ENCODE data around the gene ARL6.

GRCh38 chr3:97816811-97817210 lies 52.3 kb downstream of the ARL6 start:
- TF ChIP-seq CTCF (IDR thresholded peaks at IDR 0.05) (no peak), POLR2AphosphoS5 (IDR thresholded peaks at IDR 0.05; ENCODE audit: insufficient read depth in 1 of 2, low read depth in 1 of 2) (no peak)

Measured in vagina (tissue), 2 donors.